Stimulated activated CD8-positive, alpha-beta memory T cell treated with anti-CD3 and anti-CD28 coated beads, Interleukin-15, amount 100 ng/mL, for 1 hour (primary cell): ENCODE results near the gene MPDZ.

Experiments
- DNase-seq: peaks from one replicate; pipeline ENCODE4 v3.0.0-alpha.2; 2020; ENCODE audit warnings: low read depth

The MPDZ gene, protein sequence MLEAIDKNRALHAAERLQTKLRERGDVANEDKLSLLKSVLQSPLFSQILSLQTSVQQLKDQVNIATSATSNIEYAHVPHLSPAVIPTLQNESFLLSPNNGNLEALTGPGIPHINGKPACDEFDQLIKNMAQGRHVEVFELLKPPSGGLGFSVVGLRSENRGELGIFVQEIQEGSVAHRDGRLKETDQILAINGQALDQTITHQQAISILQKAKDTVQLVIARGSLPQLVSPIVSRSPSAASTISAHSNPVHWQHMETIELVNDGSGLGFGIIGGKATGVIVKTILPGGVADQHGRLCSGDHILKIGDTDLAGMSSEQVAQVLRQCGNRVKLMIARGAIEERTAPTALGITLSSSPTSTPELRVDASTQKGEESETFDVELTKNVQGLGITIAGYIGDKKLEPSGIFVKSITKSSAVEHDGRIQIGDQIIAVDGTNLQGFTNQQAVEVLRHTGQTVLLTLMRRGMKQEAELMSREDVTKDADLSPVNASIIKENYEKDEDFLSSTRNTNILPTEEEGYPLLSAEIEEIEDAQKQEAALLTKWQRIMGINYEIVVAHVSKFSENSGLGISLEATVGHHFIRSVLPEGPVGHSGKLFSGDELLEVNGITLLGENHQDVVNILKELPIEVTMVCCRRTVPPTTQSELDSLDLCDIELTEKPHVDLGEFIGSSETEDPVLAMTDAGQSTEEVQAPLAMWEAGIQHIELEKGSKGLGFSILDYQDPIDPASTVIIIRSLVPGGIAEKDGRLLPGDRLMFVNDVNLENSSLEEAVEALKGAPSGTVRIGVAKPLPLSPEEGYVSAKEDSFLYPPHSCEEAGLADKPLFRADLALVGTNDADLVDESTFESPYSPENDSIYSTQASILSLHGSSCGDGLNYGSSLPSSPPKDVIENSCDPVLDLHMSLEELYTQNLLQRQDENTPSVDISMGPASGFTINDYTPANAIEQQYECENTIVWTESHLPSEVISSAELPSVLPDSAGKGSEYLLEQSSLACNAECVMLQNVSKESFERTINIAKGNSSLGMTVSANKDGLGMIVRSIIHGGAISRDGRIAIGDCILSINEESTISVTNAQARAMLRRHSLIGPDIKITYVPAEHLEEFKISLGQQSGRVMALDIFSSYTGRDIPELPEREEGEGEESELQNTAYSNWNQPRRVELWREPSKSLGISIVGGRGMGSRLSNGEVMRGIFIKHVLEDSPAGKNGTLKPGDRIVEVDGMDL (N-terminal part only)

DNA sequence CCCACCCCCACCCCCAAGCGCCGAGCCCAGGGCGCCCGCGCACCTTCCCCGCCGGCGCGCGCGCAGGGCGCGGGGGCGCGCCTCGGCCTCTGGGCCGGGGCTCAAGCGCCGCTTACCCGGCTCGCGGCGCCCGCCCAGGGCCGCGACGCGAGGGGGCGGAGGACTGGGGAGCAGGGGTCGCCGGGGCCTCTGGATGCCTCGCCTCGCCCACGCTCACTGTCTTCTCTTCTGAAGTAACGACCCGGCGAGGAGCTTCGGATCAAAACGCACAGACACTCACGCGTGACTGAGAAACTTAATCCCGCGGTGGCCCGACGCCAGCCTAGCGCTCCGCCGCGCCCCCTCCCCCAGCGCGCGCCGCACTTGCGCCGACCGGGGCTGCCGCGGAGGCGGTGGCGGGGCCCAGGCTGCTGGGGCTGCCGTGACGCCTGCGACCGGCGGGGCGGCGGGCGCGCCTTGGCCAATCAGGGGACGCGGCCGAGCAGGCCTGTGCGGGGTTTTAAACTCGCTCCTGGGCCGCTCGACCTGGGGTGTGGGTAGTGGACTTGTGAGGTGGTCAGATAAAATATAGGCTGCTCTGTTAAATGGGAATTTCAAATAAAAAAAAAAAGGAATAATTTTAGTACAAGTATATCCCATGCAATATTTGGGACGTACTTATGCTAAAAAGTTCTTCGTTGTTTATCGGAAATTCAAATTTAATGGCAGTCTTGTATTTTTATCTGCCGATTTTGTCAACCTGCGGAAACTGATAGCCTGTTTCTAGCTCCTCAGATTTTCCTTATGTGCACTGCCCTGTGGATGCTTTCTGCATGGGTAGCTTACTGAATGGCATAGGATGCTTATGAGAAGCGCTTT lies at the start of gene MPDZ:
Gene MPDZ, minus strand, starts transcription at position 409 of the 858 bp plus-strand sequence. CDS start 29,377 bp downstream, outside the sequence.
- DNase-seq = no peak

DNA sequence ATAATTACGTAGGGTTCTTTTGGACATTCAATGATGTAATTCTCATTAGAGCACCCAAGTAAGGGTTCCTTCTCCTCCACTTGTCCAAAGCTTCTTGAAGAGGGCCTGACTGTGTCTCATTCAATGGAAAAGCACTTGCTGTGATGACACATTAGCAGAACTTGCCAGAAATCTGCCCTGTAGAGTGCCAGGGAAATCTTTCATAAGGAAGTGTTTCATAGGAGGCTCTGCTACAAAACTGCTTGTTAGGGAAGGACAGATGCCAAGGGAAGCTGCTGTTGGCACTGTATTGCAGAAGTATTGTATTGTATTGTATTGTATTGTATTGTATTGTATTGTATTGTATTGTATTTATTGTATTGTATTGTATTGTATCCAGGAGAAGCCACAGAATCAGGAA lies 45.5 kb upstream of the MPDZ start:
- DNase-seq = no peak

DNA sequence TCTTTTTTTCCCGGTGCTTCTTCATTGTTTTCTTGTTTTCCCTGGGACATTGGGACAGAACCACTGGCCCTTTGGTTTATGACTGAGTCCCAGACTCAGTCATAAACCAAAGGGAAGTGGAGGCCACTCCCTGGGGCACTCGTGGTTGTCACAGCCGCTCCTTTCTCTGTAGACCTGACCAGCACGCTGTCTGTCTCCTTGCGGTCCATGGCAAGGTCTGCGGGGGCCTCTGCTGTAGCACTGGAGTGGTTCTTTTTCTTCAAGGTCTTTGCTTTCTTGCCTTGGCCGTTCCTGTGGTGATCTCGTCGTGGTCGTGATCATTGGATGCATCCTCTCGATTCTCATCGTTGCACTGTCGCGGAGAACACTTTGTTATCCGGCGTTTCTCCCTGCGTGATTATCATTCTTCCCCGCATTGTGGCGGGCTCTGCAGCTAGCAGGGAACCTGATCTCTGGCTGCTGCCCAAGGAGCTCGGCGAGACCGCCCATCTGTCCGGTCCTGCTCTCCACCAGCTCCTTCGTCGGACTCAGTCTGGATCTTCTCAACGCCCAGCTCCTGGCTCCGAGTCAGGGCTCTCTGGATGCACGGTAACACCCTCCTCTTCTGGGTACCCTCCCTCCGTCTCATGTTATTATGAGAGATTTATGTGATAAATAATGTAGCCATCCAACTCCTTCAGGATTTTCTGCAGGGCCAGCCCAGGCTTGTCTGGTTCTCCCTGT lies 43.5 kb upstream of the MPDZ start:
- no peak for DNase-seq

DNA sequence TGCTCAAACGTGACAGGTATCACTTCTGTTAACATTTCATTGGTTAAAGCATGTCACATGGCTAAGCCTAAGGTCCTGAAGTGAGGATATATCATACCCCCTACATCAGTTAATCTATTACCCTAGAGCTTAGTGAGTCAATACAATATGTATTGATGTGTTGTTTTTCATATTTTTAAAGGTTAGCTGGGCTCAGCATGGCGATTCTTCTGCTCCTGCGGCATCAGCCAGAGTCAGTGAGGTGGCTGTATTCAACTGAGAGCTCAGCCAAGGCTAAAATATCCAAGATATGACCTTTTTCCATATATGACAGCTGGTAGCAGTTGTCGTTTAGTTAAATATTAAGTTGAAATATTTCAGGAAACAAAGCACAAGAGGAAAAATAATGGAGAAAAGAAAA lies 38.5 kb upstream of the MPDZ start:
- no peak for DNase-seq

DNA sequence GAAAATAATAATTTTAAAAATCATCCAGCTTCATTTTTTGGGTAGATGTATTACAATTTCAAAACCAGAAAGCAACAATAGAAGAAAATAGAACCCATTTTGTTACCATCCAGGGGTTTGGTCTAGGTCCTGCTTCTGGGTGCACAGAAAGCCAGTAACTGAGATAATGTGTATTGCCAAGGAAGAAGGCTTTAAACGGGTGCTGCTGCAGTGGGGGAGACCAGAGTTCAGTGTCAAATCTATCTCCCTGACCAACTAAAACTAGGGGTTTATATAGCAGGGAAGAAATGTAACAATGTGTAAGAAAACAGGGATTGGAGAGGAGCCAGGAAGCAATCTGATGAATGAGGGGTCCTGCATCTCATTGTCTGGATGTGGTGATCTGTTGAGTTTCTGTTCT lies 17.5 kb upstream of the MPDZ start:
- no peak for DNase-seq

DNA sequence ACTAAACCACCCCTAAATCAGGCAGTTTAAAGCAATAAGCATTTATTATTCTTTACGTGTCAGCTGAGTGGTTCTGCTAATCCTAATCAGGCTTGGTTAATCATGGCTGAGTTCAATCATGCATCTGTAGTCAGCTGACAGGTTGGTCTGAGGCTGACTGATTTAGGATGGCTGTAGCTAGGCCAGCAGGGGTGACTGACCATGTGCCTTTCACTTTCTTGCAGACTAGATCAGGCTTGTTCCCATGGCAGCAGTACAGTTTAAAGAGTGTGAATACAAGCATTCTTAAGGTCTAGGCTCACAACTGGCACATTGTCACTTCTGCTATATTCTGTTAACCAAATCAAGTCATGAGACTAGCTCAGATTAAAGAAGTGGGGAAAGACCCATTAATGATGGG lies 16.1 kb upstream of the MPDZ start:
- DNase-seq = no peak

DNA sequence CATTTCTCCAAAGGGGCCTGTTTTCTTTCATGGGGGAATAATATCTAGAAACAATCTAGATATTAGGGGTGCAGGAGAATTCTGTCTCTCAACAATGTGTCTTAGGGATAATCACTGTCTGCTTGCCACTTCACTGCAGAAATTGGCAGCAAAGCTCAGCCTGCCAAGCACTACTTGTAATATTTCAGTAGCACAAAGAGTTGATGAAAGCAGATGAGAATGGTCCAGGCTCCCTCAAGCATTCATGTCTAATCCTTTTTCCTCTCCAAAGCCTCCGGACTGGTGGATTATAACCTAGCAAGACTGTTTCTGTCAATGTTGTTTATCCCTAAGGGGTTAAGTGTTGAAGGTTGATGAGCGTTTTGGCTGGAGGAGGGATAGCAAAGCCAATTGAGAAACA lies 13.3 kb upstream of the MPDZ start:
- DNase-seq = no peak

DNA sequence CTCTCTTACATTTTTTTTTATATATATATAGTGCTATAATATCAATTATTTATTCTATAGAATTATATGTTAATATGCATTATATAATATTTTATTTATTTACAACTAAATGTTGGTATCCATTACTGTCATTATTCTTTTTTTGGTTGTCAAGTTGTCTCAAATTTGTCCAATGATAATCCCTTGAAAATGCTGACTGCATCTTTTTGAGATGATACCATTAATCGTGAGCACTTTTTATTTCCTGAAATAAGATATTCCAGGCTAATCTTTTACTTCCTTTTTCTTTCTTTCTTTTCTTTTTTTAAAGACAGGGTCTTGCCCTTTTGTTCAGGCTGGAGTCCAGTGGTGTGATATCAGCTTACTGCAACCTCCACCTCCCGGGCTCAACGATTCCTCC lies 12.7 kb upstream of the MPDZ start:
- DNase-seq = no peak

DNA sequence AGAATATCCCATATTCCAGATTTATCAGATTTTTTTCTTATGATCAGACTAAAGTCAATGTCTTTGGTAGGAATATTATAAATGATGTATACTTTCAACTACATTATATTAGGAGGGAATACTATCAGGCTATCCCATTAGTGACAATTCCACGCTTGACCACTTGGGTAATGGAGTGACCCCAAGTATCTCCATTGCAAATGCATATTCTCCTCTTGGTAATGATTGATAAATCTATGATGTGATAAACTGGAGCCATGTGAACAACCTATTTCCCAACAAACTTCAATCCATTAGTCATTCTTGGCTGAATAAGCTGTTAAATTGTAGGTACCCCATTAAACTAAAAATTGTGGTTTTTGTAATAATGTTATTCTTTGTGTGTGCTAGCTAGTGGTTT lies 12.2 kb upstream of the MPDZ start:
- no peak for DNase-seq

DNA sequence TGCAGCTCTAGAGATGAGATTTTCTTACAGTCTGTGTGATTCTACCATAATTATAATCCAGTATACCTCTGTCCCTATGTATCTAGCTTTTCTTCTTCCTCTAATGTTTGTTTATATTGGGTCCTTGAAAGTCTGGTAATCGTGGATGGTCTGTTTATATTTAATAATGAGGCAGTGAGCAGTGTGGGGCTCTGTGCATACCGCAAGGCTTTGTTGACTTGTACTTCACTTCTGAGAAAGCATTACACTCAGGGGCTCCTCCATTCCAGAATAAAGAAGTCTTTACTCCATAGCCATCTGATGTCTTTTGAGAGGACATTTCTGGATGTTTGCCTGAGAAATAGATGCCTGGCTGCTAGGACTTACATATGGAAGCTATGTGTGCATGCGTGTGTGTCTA lies 4.5 kb upstream of the MPDZ start:
- no peak for DNase-seq

DNA sequence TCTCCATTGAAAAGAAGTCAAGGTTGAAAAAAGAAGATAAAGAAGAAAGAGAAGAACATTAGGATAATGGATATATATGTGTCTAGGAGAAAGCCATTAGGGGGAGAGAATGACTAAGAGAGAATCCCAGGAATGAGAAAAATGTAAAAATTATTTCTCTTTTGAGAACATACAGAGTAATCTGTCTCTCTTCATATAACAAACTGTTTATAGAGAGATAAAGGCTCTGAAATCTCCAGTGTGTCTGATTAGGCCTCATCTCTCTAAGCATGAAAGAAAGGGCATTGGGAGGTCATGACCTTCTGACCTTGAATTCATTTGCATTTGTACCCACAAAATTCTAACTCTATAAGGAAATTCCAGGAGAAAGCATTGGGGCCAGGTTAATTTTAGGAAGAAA lies 3.5 kb upstream of the MPDZ start:
- no peak for DNase-seq

DNA sequence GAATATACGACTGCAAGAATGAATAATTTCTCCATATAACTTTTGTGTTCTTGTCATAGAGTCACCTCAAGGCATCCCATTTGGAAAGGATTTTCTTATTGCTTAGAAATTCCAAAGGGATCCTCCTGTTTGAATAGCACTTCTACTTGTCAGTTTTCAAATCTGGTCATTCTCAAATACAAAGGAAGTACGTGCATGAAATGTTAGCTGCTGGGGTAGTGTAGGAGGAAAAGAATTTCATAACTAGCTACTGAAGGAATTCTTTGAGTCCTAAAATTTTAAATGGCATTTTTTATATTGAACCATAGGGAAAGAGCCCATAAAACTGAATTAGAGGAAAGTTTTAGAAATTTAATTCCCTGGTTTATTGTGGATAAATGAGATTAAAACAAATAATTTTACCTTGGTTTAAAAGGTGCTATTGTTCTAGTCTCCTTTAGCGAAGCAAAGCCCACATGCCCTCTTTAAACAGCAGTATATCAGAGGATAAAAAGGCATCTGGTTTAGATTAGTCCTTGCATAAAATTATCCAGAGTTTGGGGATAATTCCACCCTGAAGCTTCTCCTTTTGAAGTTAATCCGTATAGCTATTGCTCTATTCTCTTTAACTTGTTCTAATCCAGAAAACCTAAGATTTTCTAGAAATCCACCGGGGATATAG lies 2.0 kb upstream of the MPDZ start:
- no peak for DNase-seq

DNA sequence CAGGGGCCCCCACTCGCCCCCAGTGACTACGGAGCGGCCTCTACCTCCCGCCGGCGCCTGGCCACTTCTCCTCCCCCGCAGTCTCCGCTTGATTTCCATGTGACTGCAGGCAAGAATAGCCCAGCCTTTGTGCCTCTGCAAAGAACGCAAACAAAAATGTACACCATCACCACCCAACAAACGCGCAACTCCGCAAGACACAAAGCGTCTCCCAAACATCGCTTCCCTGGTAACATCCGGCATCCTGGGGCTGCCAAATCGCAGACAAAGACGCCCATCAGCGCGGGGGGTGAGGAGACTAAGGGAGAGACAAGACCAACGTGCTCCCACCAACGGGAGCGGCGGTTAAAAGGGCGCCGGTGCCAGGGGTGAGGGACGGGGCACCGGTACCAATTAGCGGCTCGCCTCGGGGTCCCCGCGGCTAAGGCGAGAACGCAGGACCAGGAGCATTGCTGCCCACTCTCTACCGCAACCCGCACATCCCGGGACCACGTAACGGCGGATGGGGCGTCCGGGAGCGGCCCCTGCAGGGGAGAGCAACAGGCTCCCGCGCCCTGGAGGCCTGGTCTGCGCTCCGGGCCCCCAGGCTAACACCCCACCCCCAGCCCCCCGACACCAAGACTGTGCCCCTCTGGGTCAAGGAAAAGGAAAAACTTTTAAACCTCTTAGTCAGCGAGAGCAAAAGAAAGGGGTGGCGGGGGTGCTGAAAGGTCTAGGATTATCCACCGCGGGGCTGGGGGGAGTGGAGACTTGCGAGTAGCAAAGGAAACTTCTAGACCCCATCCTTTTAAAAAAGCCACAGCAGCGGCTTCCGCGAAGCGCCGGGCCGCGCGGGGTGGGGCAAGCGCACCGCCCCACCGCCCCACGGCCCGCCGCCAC lies 885 bp downstream of the MPDZ start:
- DNase-seq = no peak

DNA sequence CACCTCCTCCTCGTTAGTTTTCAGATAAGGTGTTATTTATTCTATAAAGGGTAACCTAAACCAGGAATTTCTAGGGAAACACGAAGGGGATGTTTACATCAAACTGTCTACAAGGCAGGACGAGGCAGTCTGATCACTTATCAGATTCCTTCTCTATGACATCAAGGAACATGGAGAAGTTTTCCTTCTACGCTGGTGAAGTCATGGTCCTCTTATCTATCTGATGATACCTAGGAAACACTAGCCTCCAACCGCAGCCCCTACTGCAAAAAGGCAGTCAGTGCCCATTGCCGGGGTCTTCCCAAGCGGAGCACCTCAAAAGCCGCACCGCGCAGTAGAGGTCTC lies 1.5 kb downstream of the MPDZ start:
- no peak for DNase-seq

DNA sequence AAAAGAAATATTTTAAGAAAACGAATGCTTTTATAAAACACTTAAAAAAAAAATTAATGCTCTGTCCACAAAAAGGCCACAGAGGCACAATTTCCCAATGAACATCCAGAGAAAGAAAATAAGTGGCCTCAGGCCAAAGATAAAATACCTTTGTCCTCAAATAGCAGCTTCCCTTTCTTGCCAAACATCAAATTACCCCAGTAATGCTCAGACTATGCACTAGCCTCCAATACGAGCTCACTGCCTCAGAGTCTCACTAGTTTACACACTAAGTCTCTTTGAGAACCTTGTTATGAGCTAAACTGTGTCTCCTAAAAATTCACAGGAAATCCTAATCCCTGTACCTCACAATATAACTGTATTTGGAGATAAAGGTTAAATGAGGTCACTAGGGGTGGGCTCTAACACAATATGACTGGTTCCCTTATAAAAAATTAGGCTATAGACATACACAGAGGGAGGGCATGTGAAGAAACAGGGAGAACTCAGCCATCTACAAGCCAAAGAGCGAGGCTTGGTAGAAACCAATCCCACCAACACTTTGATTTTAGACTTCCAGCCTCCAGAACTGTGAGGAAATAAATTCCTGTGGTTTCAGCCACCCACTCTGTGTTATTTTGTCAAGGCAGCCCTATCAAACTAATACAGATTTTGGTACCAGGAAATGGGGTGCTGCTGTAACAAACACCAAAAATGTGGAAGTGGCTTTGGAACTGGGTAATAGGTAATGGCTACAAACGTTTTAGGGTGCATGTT lies 4.4 kb downstream of the MPDZ start:
- no peak for DNase-seq

DNA sequence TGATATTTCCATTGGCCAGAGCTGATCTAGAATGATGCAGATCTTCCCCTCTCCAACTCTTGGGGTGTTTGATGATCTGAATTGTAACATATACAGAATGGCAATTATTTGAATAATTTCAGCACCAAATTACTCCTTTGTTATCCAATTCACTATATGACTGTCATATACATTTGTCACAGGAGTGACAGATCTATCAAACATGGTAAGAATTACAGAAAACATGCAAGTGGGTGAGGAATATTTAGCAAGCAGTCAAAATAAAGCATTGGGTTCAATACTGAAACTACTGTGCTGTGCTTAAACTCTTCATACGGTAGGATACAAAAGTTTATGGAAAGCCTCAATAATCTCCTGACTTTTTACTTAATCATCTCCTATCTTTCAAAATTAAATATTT lies 8.8 kb downstream of the MPDZ start:
- no peak for DNase-seq

DNA sequence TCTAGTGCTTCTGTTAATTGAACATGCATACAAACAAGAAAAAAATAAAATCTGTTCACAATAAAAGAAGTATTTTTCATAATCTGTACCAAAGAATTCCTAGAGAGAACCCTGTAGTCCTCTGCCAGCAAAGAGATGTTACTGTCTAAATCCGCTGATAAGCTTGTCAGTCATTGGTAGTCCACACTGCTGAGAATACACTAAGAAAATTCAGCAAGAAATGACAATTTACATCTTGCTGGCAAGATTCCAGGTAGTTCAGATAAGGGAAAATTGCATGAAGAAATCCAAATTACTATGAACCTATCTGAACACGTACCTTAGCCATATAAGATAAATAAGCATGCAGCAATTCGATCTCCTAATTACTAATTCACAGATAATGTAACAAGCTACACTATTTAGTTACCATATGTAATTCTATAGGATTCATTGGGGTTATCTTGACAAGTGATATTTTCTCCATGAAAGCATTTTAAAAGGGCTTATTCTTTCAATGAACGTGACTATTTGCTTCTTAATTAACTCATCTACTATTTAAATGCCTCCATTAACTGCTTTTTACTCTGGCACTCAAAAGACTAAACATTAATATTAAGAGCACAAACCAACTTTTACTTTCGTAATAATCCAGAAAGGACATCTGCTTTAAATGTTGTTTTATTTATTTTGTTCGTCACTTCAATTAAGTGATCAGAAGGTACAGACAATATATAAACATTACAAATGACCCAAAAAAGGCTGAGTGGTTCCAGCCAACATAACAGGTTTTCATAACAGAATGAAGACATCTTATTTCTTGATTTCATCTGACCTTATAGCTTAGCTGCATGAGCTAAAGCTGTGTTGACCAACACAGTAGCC lies 9.7 kb downstream of the MPDZ start:
- DNase-seq = no peak

DNA sequence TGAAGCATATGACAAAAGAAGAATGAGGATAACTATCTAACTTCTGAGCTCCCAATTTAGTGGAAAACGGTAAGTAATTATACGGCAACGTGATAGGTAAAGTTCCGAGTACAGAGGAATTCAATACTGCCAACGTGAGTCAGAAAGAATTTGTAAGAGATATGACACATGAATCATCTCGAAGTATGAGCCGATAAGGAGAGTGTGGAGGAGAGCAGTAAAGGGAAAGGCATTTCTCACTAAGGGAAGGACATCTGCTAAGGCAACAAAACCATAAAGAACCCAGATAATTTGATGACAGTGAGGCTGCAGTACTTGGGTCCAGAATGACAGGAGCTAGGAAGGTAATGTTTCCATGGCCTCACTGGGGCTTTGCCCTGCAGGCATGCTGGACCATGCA lies 11.0 kb downstream of the MPDZ start:
- DNase-seq = no peak
